Measurements from ENCODE around the gene NR6A1.
"Not testable (repeated sequence)": the region's sequence is repeated elsewhere in the genome, so short reads cannot be mapped to it uniquely, and the experiment has no call there.

Gene NR6A1

GRCh38 chr9:124621371-124622328 lies 149.5 kb downstream of the NR6A1 start:
- no peaks in the 10 kb centered on the region for H3K9me3 ChIP-seq (ENCODE audit: control insufficient read depth in 1 of 2, low read length in 2 of 2)
- no peak overlapping the region for H3K27ac ChIP-seq (ENCODE audit: low read depth, low read length)
- H3K4me3 ChIP-seq (ENCODE audit: low read depth in 1 of 2, low read length in 2 of 2), result no peak overlapping the region
- no peaks in the 10 kb centered on the region for H3K36me3 ChIP-seq (ENCODE audit: control insufficient read depth in 1 of 2, insufficient read depth in 2 of 2, low read length in 2 of 2)
- no peaks in the 10 kb centered on the region for H3K27me3 ChIP-seq (ENCODE audit: control insufficient read depth in 1 of 2, insufficient read depth in 2 of 2, low read length in 2 of 2)
- peaks cover 6 to 13% of the 10 kb centered on the region in 2 donors for H3K4me1 ChIP-seq (ENCODE audit: control insufficient read depth in 1 of 2, insufficient read depth in 2 of 2, low read length in 2 of 2)
- H3K9ac ChIP-seq (ENCODE audit: low read depth in 1 of 2, low read length in 2 of 2), result no peak overlapping the region

DNA sequence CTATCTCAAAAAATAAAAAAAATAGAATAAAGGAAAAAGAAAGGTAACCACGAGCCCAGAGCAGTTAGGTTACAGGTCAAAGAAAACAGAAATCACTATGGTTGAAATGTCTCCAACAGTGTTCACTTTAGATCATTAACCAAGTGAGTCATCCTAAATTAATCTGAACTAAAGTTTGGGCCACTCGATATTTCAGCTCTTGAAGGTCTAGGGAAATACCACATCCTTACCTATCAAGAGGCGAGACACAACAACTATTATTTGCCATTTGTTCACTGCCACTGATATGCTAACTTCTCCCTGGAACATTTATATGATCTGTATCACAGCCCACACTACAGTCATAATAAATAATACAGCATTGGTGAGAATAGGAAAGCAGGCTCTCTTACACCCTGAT lies 152.6 kb downstream of the NR6A1 start:
- no peak overlapping the region for H3K4me3 ChIP-seq (ENCODE audit: low read depth in 1 of 2, low read length in 2 of 2)
- peaks cover 6 to 13% of the 10 kb centered on the region in 2 donors for H3K4me1 ChIP-seq (ENCODE audit: control insufficient read depth in 1 of 2, insufficient read depth in 2 of 2, low read length in 2 of 2)
- no peak overlapping the region for H3K9ac ChIP-seq (ENCODE audit: low read depth in 1 of 2, low read length in 2 of 2)
- no peak overlapping the region for H3K27ac ChIP-seq (ENCODE audit: low read depth, low read length)
- H3K9me3 ChIP-seq (ENCODE audit: control insufficient read depth in 1 of 2, low read length in 2 of 2), result no peaks in the 10 kb centered on the region
- peaks cover 0 to 4% of the 10 kb centered on the region in 2 donors for H3K27me3 ChIP-seq (ENCODE audit: control insufficient read depth in 1 of 2, insufficient read depth in 2 of 2, low read length in 2 of 2)
- no peaks in the 10 kb centered on the region for H3K36me3 ChIP-seq (ENCODE audit: control insufficient read depth in 1 of 2, insufficient read depth in 2 of 2, low read length in 2 of 2)

DNA sequence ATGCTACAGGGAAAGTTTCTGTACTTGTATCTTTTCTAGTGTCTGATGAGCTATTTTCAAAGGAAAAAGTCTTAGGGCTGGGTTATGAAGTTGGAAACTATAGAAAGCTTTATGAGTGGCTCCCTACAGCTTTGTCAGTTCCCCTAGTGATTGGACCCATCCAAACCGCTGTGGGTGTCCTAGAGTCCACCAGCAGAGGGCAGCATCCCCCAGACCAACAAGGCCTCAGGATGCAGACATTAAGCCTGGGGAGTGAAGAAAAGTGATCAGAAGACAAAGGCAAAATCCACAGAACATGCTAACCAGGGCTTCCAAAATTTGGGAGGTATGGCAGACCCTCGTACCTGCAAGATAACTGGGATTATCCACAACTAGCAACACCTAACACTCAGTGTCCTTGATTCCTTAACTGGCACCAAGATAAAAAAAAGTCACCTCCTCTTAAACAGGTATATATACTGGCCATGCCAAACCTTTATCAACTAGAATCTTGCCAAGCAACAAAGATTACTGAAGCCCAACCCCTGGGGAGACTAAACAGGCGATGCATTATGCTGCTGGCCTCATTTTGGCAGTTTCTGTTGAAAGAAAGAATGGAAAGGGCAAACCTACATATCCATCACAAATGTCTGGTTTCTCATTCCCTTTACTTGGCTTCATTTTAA lies 153.5 kb downstream of the NR6A1 start:
- H3K27ac ChIP-seq (ENCODE audit: low read depth, low read length), result no peak overlapping the region
- H3K27me3 ChIP-seq (ENCODE audit: control insufficient read depth in 1 of 2, insufficient read depth in 2 of 2, low read length in 2 of 2), result peaks cover 0 to 4% of the 10 kb centered on the region in 2 donors
- peaks cover 6 to 13% of the 10 kb centered on the region in 2 donors for H3K4me1 ChIP-seq (ENCODE audit: control insufficient read depth in 1 of 2, insufficient read depth in 2 of 2, low read length in 2 of 2)
- no peak overlapping the region for H3K4me3 ChIP-seq (ENCODE audit: low read depth in 1 of 2, low read length in 2 of 2)
- no peaks in the 10 kb centered on the region for H3K9me3 ChIP-seq (ENCODE audit: control insufficient read depth in 1 of 2, low read length in 2 of 2)
- no peaks in the 10 kb centered on the region for H3K36me3 ChIP-seq (ENCODE audit: control insufficient read depth in 1 of 2, insufficient read depth in 2 of 2, low read length in 2 of 2)
- no peak overlapping the region for H3K9ac ChIP-seq (ENCODE audit: low read depth in 1 of 2, low read length in 2 of 2)

DNA sequence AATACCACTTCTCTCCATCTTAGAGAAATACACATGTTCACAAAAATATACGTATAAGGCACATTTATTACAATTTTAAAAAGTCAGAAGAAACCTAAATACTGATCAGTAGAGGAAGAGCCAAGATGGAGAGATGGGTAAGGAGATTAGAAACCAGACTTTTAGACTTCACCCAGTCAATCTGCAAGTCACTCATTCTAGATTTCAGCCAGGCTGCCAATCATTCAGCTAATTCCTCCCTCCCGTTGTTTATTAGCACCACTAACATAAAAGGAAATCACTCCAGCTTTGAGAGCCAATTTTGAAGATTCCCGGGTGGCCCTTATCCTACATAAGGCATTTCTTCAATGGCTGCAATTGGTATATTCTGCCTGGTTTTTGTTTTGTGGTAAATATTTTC lies 154.2 kb downstream of the NR6A1 start:
- Histone ChIP-seq H3K4me3 (ENCODE audit: low read depth in 1 of 2, low read length in 2 of 2) (no peak overlapping the region), H3K27ac (ENCODE audit: low read depth, low read length) (no peak overlapping the region), H3K9me3 (ENCODE audit: control insufficient read depth in 1 of 2, low read length in 2 of 2) (no peaks in the 10 kb centered on the region), H3K36me3 (ENCODE audit: control insufficient read depth in 1 of 2, insufficient read depth in 2 of 2, low read length in 2 of 2) (no peaks in the 10 kb centered on the region), H3K9ac (ENCODE audit: low read depth in 1 of 2, low read length in 2 of 2) (no peak overlapping the region), H3K27me3 (ENCODE audit: control insufficient read depth in 1 of 2, insufficient read depth in 2 of 2, low read length in 2 of 2) (peaks cover 0 to 4% of the 10 kb centered on the region in 2 donors), H3K4me1 (ENCODE audit: control insufficient read depth in 1 of 2, insufficient read depth in 2 of 2, low read length in 2 of 2) (peaks cover 6 to 13% of the 10 kb centered on the region in 2 donors)

DNA sequence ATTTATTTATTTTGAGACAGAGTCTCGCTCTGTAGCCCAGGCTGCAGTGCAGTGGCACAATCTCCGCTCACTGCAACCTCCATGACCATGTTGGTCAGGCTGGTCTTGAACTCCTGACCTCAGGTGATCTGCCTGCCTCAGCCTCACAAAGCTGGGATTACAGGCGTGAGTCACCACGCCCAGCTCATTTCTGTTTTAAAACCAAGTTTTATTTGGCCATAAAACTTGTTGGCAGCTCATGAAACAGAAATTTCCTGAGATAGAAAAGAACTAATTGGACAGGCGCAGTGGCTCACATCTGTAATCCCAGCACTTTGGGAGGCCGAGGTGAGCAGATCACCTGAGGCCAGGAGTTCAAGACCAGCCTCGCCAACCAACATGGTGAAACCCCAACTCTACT lies 155.3 kb downstream of the NR6A1 start:
- not testable (repeated sequence) for H3K9me3 ChIP-seq (ENCODE audit: control insufficient read depth in 1 of 2, low read length in 2 of 2); H3K27ac ChIP-seq (ENCODE audit: low read depth, low read length); H3K27me3 ChIP-seq (ENCODE audit: control insufficient read depth in 1 of 2, insufficient read depth in 2 of 2, low read length in 2 of 2); H3K9ac ChIP-seq (ENCODE audit: low read depth in 1 of 2, low read length in 2 of 2); H3K4me3 ChIP-seq (ENCODE audit: low read depth in 1 of 2, low read length in 2 of 2); H3K36me3 ChIP-seq (ENCODE audit: control insufficient read depth in 1 of 2, insufficient read depth in 2 of 2, low read length in 2 of 2)
- H3K4me1 ChIP-seq (ENCODE audit: control insufficient read depth in 1 of 2, insufficient read depth in 2 of 2, low read length in 2 of 2), result peaks cover 6 to 13% of the 10 kb centered on the region in 2 donors

GRCh38 chr9:124615100-124615742 lies 155.9 kb downstream of the NR6A1 start:
- Histone ChIP-seq H3K9me3 (ENCODE audit: control insufficient read depth in 1 of 2, low read length in 2 of 2) (no peaks in the 10 kb centered on the region), H3K4me1 (ENCODE audit: control insufficient read depth in 1 of 2, insufficient read depth in 2 of 2, low read length in 2 of 2) (peaks cover 6 to 13% of the 10 kb centered on the region in 2 donors), H3K9ac (ENCODE audit: low read depth in 1 of 2, low read length in 2 of 2) (no peak overlapping the region), H3K27me3 (ENCODE audit: control insufficient read depth in 1 of 2, insufficient read depth in 2 of 2, low read length in 2 of 2) (peaks cover 0 to 4% of the 10 kb centered on the region in 2 donors), H3K27ac (ENCODE audit: low read depth, low read length) (no peak overlapping the region), H3K36me3 (ENCODE audit: control insufficient read depth in 1 of 2, insufficient read depth in 2 of 2, low read length in 2 of 2) (no peaks in the 10 kb centered on the region), H3K4me3 (ENCODE audit: low read depth in 1 of 2, low read length in 2 of 2) (no peak overlapping the region)

GRCh38 chr9:124613849-124614248 lies 157.3 kb downstream of the NR6A1 start:
- H3K9me3 ChIP-seq (ENCODE audit: control insufficient read depth in 1 of 2, low read length in 2 of 2), result no peaks in the 10 kb centered on the region
- H3K9ac ChIP-seq (ENCODE audit: low read depth in 1 of 2, low read length in 2 of 2), result no peak overlapping the region
- peaks cover 0 to 4% of the 10 kb centered on the region in 2 donors for H3K27me3 ChIP-seq (ENCODE audit: control insufficient read depth in 1 of 2, insufficient read depth in 2 of 2, low read length in 2 of 2)
- H3K36me3 ChIP-seq (ENCODE audit: control insufficient read depth in 1 of 2, insufficient read depth in 2 of 2, low read length in 2 of 2), result no peaks in the 10 kb centered on the region
- H3K4me1 ChIP-seq (ENCODE audit: control insufficient read depth in 1 of 2, insufficient read depth in 2 of 2, low read length in 2 of 2), result peaks cover 6 to 12% of the 10 kb centered on the region in 2 donors
- H3K4me3 ChIP-seq (ENCODE audit: low read depth in 1 of 2, low read length in 2 of 2), result no peak overlapping the region
- no peak overlapping the region for H3K27ac ChIP-seq (ENCODE audit: low read depth, low read length)

DNA sequence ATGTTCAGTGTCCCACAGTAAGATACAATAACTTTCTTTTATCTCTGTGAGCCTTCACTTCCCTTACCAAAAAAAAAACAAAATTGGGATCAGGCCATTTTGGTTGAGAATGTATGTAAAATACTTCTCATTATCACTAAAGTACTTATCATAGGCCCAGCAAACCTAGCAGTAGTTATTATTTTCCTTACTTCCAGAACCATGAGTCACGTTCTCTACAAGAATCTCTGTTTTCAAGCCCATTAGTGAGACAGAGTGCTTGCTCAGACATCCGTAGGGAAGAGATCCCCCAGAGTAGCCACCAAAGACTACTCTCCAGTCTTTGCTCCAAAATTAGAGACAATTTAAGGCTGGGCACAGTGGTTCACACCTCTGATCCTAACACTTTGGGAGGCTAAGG lies 160.0 kb downstream of the NR6A1 start:
- no peaks in the 10 kb centered on the region for H3K4me1 ChIP-seq (ENCODE audit: control insufficient read depth in 1 of 2, insufficient read depth in 2 of 2, low read length in 2 of 2)
- no peak overlapping the region for H3K9ac ChIP-seq (ENCODE audit: low read depth in 1 of 2, low read length in 2 of 2)
- no peak overlapping the region for H3K27ac ChIP-seq (ENCODE audit: low read depth, low read length)
- no peaks in the 10 kb centered on the region for H3K9me3 ChIP-seq (ENCODE audit: control insufficient read depth in 1 of 2, low read length in 2 of 2)
- no peak overlapping the region for H3K4me3 ChIP-seq (ENCODE audit: low read depth in 1 of 2, low read length in 2 of 2)
- no peaks in the 10 kb centered on the region for H3K36me3 ChIP-seq (ENCODE audit: control insufficient read depth in 1 of 2, insufficient read depth in 2 of 2, low read length in 2 of 2)
- H3K27me3 ChIP-seq (ENCODE audit: control insufficient read depth in 1 of 2, insufficient read depth in 2 of 2, low read length in 2 of 2), result peaks cover 0 to 4% of the 10 kb centered on the region in 2 donors

DNA sequence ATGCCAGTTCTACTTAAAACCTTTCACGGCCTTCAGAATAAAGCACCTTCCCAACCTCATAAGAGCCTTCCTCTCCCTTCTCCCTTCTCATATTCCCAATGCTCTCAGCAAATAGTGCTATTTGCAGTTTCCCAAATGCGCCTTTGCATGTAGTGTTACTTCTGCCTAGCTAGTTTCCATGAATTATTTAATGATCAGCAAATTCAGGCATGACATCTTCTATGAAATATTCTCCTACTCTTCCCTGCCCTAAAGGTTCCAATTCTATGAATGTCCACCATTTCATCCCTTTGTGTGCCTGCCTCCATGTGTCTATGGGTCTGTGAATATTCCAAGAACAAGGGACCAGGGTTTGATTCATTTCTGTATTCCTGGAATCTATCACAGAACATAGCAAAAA lies 165.1 kb downstream of the NR6A1 start:
- Histone ChIP-seq H3K9ac (ENCODE audit: low read depth in 1 of 2, low read length in 2 of 2) (no peak overlapping the region), H3K4me3 (ENCODE audit: low read depth in 1 of 2, low read length in 2 of 2) (no peak overlapping the region), H3K36me3 (ENCODE audit: control insufficient read depth in 1 of 2, insufficient read depth in 2 of 2, low read length in 2 of 2) (no peaks in the 10 kb centered on the region), H3K27ac (ENCODE audit: low read depth, low read length) (no peak overlapping the region), H3K9me3 (ENCODE audit: control insufficient read depth in 1 of 2, low read length in 2 of 2) (no peaks in the 10 kb centered on the region), H3K27me3 (ENCODE audit: control insufficient read depth in 1 of 2, insufficient read depth in 2 of 2, low read length in 2 of 2) (no peaks in the 10 kb centered on the region), H3K4me1 (ENCODE audit: control insufficient read depth in 1 of 2, insufficient read depth in 2 of 2, low read length in 2 of 2) (peaks cover 0 to 5% of the 10 kb centered on the region in 2 donors)

- no peaks in the 10 kb centered on the region for H3K36me3 ChIP-seq (ENCODE audit: control insufficient read depth in 1 of 2, insufficient read depth in 2 of 2, low read length in 2 of 2)
- H3K27ac ChIP-seq (ENCODE audit: low read depth, low read length), result no peak overlapping the region
- no peaks in the 10 kb centered on the region for H3K27me3 ChIP-seq (ENCODE audit: control insufficient read depth in 1 of 2, insufficient read depth in 2 of 2, low read length in 2 of 2)
- H3K9ac ChIP-seq (ENCODE audit: low read depth in 1 of 2, low read length in 2 of 2), result no peak overlapping the region
- H3K4me3 ChIP-seq (ENCODE audit: low read depth in 1 of 2, low read length in 2 of 2), result no peak overlapping the region
- H3K4me1 ChIP-seq (ENCODE audit: control insufficient read depth in 1 of 2, insufficient read depth in 2 of 2, low read length in 2 of 2), result peaks cover 0 to 5% of the 10 kb centered on the region in 2 donors
- no peaks in the 10 kb centered on the region for H3K9me3 ChIP-seq (ENCODE audit: control insufficient read depth in 1 of 2, low read length in 2 of 2)
Observed at GRCh38 chr9:124605258-124605657, 165.9 kb downstream of the NR6A1 start.

All from duodenal mucosa (tissue), 2 donors.